ENCODE measurements around the gene MCU.

MCU gene

DNA sequence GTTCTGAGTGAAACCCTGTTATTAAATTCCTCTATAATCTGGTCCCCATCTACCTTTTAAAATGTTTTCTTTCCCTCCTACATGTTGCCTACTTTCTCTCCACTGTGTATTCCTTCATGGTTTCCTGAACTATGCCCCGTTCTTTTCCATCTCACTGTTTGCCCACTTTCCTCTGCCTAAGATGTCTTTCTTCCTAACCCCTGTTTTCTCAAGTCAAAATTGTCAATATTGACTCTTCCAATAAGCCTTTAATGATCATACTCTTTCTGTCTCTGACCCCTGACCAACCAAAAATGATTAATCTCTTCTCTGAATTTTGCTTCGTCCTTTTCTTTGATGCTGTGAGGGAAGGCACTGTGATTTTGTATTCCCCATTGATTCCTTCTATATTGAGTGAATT is 171.0 kb downstream of the MCU start:
- Mint-ChIP-seq H3K4me3 (no peak overlapping the region), H3K4me1 (no peaks in the 10 kb centered on the region), H3K36me3 (ENCODE audit: low read depth) (peaks cover 15% of the 10 kb centered on the region), H3K27ac (no peak overlapping the region), H3K9me3 (no peaks in the 10 kb centered on the region), H3K27me3 (ENCODE audit: low read depth) (no peaks in the 10 kb centered on the region)
- TF ChIP-seq, protein P1, sequence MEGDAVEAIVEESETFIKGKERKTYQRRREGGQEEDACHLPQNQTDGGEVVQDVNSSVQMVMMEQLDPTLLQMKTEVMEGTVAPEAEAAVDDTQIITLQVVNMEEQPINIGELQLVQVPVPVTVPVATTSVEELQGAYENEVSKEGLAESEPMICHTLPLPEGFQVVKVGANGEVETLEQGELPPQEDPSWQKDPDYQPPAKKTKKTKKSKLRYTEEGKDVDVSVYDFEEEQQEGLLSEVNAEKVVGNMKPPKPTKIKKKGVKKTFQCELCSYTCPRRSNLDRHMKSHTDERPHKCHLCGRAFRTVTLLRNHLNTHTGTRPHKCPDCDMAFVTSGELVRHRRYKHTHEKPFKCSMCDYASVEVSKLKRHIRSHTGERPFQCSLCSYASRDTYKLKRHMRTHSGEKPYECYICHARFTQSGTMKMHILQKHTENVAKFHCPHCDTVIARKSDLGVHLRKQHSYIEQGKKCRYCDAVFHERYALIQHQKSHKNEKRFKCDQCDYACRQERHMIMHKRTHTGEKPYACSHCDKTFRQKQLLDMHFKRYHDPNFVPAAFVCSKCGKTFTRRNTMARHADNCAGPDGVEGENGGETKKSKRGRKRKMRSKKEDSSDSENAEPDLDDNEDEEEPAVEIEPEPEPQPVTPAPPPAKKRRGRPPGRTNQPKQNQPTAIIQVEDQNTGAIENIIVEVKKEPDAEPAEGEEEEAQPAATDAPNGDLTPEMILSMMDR (IDR thresholded peaks at IDR 0.05; ENCODE audit: unreplicated experiment in 3 of 3): no peak

DNA sequence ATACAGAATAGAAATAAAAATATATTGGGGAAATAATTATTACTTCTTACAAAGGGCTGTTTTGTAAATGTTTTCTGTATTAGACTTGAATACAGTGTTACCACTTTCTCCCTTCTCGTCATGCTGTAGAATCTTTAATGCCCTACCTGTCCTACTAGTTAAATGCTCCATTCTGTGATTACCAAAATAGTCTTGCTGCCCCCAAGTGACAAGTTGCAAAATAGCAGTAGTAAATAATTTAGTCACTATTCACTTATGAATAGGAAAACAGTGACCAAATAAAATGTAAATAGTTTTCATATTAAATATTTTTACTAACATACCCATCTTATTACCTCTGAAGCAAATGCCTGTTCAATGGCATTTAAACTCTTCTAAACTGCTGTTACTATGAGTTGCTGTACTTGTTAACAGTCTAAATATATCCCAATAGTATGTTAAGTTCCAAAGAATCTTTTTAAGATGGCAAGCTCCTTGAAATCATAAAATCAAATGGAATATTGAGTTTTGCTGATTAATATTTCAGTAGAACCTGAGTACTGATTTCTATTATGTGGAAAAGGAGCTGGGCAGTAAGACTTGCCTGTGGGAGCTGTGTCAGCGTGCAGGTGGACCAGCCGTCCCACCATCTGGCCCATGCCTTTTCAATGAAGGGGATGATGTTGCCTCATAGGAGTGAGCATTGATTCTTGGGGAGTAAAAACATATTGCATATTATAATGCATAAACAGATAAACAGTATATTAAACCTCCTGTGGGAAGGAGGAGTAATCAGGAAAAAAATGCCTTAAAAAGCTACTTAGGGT is 183.5 kb downstream of the MCU start:
- Mint-ChIP-seq H3K4me1 (no peaks in the 10 kb centered on the region), H3K9me3 (peaks cover 16% of the 10 kb centered on the region), H3K27ac (no peak overlapping the region), H3K4me3 (no peak overlapping the region), H3K27me3 (ENCODE audit: low read depth) (no peaks in the 10 kb centered on the region), H3K36me3 (ENCODE audit: low read depth) (peaks cover 55% of the 10 kb centered on the region)
- TF ChIP-seq, protein P1 (IDR thresholded peaks at IDR 0.05; ENCODE audit: unreplicated experiment in 3 of 3): peak; percentile 45 to 57 (median 46)

DNA sequence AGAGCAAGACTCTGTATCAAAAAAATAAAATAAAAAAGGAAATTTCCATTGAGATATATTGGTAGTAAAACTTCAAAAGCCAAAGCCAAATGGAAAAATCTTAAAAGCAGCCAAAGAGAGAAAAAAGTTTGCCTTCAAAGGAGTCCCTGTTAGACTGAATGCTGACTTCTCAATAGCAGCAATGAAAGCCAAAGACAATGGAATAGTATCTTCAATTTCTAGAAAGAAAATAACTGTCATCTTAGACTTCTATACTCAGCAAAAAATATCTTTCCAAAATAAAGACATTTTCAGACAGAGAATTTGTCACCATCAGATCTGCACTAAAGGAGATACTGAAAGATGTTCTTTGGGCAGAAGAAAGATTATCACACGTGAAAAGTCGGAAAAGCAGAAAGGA is 187.3 kb downstream of the MCU start:
- H3K4me1 Mint-ChIP-seq: no peaks in the 10 kb centered on the region
- TF ChIP-seq, protein P1 (IDR thresholded peaks at IDR 0.05; ENCODE audit: unreplicated experiment in 3 of 3): no peak
- H3K27ac Mint-ChIP-seq: no peak overlapping the region
- peaks cover 63% of the 10 kb centered on the region for H3K36me3 Mint-ChIP-seq (ENCODE audit: low read depth)
- H3K27me3 Mint-ChIP-seq (ENCODE audit: low read depth): peaks cover 3% of the 10 kb centered on the region
- H3K9me3 Mint-ChIP-seq: peaks cover 16% of the 10 kb centered on the region
- no peak overlapping the region for H3K4me3 Mint-ChIP-seq

DNA sequence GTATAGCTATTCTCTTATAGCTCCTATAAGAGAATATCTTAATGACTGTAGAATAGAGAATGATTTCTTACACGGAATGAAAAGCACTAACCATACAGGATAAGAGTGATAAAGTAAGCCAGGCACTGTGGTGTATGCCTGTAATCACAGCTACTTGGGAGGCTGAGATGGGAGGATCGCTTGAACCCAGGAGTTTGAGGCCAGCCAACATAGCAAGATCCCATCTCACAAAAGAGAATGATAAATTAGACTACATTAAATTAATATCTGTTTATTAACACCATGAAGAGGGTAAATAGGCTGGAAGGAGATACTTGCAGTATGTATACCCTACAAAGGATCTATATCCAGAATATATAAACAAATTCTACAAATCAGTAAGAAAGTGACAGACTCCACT is 189.3 kb downstream of the MCU start:
- Mint-ChIP-seq H3K9me3 (peaks cover 16% of the 10 kb centered on the region), H3K36me3 (ENCODE audit: low read depth) (peaks cover 75% of the 10 kb centered on the region), H3K27ac (no peak overlapping the region)

DNA sequence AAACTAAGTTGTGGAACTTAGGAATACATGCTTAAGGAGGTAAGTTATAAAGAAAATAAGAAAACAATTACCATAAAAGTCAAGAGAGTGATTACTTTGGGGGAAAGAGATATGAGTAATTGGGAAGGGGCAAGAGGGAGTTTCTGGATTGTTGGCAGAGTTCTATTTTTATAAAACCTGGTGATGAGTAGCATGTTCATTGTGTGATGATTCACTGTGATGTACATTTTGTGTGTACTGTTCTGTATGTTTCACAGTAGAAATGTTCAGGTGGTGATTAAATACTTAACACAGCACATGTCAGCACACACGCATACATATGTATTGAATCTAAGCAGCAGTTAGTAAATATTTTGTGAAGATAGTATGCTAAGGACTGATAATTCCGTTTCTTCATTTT is 191.9 kb downstream of the MCU start:
- peaks cover 4% of the 10 kb centered on the region for H3K9me3 Mint-ChIP-seq
- peaks cover 73% of the 10 kb centered on the region for H3K36me3 Mint-ChIP-seq (ENCODE audit: low read depth)
- TF ChIP-seq, protein P1 (IDR thresholded peaks at IDR 0.05; ENCODE audit: unreplicated experiment in 3 of 3): no peak
- no peak overlapping the region for H3K4me3 Mint-ChIP-seq
- peaks cover 4% of the 10 kb centered on the region for H3K4me1 Mint-ChIP-seq
- H3K27me3 Mint-ChIP-seq (ENCODE audit: low read depth): peaks cover 3% of the 10 kb centered on the region
- H3K27ac Mint-ChIP-seq: no peak overlapping the region

More for the DNA sequence above, 189.3 kb downstream of the MCU start:
- Mint-ChIP-seq H3K27me3 (ENCODE audit: low read depth) (peaks cover 3% of the 10 kb centered on the region), H3K4me1 (no peaks in the 10 kb centered on the region), H3K4me3 (no peak overlapping the region)
- TF ChIP-seq, protein P1 (IDR thresholded peaks at IDR 0.05; ENCODE audit: unreplicated experiment in 3 of 3): no peak

DNA sequence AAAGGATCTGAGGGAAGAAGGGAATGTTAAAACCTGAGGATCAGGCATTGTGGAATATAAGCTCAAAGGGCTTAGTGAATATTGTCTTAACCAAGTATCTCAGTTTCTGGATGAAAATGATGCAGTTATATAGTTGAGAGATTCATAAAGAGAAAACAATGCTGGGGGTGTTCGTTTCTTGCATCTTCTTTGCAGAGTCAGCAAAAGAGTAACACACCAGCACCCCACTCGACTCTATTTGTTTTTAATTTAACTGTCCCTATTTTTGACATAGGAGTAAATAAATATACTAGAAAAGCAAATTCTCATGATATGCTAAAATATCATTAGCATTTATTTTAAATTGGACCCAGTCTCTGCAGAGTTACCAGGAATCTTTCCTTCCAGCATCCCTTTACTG is 194.0 kb downstream of the MCU start:
- Mint-ChIP-seq H3K9me3 (no peaks in the 10 kb centered on the region), H3K4me3 (no peak overlapping the region), H3K27ac (no peak overlapping the region), H3K27me3 (ENCODE audit: low read depth) (peaks cover 3% of the 10 kb centered on the region), H3K36me3 (ENCODE audit: low read depth) (peaks cover 68% of the 10 kb centered on the region), H3K4me1 (peaks cover 4% of the 10 kb centered on the region)
- TF ChIP-seq, protein P1 (IDR thresholded peaks at IDR 0.05; ENCODE audit: unreplicated experiment in 3 of 3): no peak

Data from nephron (organoid).